ENCODE data around the gene LRGUK. TPM values are rescaled to one million over a fixed set of nuclear protein-coding genes. Genes with fewer than 3 reads are reported as not detected.

LRGUK gene
- polyA plus RNA-seq, 1 experiment, result 0.07 TPM

GRCh38 chr7:134113655-134114054, 13.5 kb upstream of the LRGUK start:
- no peak for DNase-seq (ENCODE audit: low read depth, low spot score)
- Histone ChIP-seq H3K9me3 (ENCODE audit: control insufficient read depth, insufficient read depth, low read length) (no peaks in the 10 kb centered on the region), H3K27me3 (ENCODE audit: control insufficient read depth, insufficient read depth, low read length) (no peaks in the 10 kb centered on the region), H3K27ac (ENCODE audit: low read depth, low read length) (no peak overlapping the region), H3K4me3 (ENCODE audit: low read depth, low read length) (no peak overlapping the region)
- ChIA-PET POLR2A (no interaction called here), CTCF (interaction anchor here (1.9 kb wide), 1 partner anchor 27 kb away, joined by 8 read pairs; no protein-coding TSS in a partner anchor)
- TF ChIP-seq, protein P1, sequence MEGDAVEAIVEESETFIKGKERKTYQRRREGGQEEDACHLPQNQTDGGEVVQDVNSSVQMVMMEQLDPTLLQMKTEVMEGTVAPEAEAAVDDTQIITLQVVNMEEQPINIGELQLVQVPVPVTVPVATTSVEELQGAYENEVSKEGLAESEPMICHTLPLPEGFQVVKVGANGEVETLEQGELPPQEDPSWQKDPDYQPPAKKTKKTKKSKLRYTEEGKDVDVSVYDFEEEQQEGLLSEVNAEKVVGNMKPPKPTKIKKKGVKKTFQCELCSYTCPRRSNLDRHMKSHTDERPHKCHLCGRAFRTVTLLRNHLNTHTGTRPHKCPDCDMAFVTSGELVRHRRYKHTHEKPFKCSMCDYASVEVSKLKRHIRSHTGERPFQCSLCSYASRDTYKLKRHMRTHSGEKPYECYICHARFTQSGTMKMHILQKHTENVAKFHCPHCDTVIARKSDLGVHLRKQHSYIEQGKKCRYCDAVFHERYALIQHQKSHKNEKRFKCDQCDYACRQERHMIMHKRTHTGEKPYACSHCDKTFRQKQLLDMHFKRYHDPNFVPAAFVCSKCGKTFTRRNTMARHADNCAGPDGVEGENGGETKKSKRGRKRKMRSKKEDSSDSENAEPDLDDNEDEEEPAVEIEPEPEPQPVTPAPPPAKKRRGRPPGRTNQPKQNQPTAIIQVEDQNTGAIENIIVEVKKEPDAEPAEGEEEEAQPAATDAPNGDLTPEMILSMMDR (IDR thresholded peaks at IDR 0.05; ENCODE audit: low read depth, low read length), result no peak

DNA sequence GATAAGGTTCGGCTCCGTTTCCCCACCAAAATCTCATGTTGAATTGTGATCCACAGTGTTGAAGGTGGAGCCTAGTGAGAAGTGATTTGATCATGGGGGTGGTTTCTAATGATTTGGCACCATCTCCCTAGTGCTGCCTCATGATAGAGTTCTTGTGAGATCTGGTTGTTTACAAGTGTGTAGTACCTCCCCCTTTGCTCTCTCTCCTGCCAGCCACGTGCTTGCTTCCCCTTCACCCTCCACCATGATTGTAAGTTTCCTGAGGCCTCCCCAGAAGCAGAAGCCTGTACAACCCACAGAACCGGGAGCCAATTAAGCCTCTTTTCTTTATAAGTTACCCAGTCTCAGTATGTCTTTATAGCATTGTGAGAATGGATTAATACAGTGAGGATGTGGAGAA, 12.1 kb upstream of the LRGUK start:
- Histone ChIP-seq H3K4me3 (ENCODE audit: low read depth, low read length) (no peak overlapping the region), H3K27ac (ENCODE audit: low read depth, low read length) (no peak overlapping the region), H3K9me3 (ENCODE audit: control insufficient read depth, insufficient read depth, low read length) (no peaks in the 10 kb centered on the region), H3K27me3 (ENCODE audit: control insufficient read depth, insufficient read depth, low read length) (no peaks in the 10 kb centered on the region)
- ChIA-PET POLR2A (no interaction called here), CTCF (interaction anchor here (0.7 kb wide), 1 partner anchor 1455 kb away, joined by 5 read pairs; no protein-coding TSS in a partner anchor)
- TF ChIP-seq, protein P1 (IDR thresholded peaks at IDR 0.05; ENCODE audit: low read depth, low read length), result no peak
- no peak for DNase-seq (ENCODE audit: low read depth, low spot score)

GRCh38 chr7:134120405-134120804, 6.7 kb upstream of the LRGUK start:
- H3K4me3 ChIP-seq (ENCODE audit: low read depth, low read length), result no peak overlapping the region
- H3K9me3 ChIP-seq (ENCODE audit: control insufficient read depth, insufficient read depth, low read length), result no peaks in the 10 kb centered on the region
- DNase-seq (ENCODE audit: low read depth, low spot score), result no peak
- TF ChIP-seq, protein P1 (IDR thresholded peaks at IDR 0.05; ENCODE audit: low read depth, low read length), result no peak
- ChIA-PET POLR2A (no interaction called here), CTCF (no interaction called here)
- no peaks in the 10 kb centered on the region for H3K27me3 ChIP-seq (ENCODE audit: control insufficient read depth, insufficient read depth, low read length)
- no peak overlapping the region for H3K27ac ChIP-seq (ENCODE audit: low read depth, low read length)

GRCh38 chr7:134121632-134122139, 5.5 kb upstream of the LRGUK start:
- Histone ChIP-seq H3K27ac (ENCODE audit: low read depth, low read length) (no peak overlapping the region), H3K9me3 (ENCODE audit: control insufficient read depth, insufficient read depth, low read length) (no peaks in the 10 kb centered on the region), H3K4me3 (ENCODE audit: low read depth, low read length) (no peak overlapping the region), H3K27me3 (ENCODE audit: control insufficient read depth, insufficient read depth, low read length) (no peaks in the 10 kb centered on the region)
- ChIA-PET POLR2A (no interaction called here), CTCF (interaction anchor here (1.0 kb wide), 1 partner anchor 20 kb away, joined by 3 read pairs; no protein-coding TSS in a partner anchor)
- no peak for DNase-seq (ENCODE audit: low read depth, low spot score)
- TF ChIP-seq, protein P1 (IDR thresholded peaks at IDR 0.05; ENCODE audit: low read depth, low read length), result no peak

- TF ChIP-seq, protein P1 (IDR thresholded peaks at IDR 0.05; ENCODE audit: low read depth, low read length), result no peak
- no peak for DNase-seq (ENCODE audit: low read depth, low spot score)
- Histone ChIP-seq H3K27me3 (ENCODE audit: control insufficient read depth, insufficient read depth, low read length) (no peaks in the 10 kb centered on the region), H3K4me3 (ENCODE audit: low read depth, low read length) (no peak overlapping the region), H3K27ac (ENCODE audit: low read depth, low read length) (no peak overlapping the region), H3K9me3 (ENCODE audit: control insufficient read depth, insufficient read depth, low read length) (no peaks in the 10 kb centered on the region)
- ChIA-PET POLR2A (no interaction called here), CTCF (interaction anchor here (1.2 kb wide), 1 partner anchor 18 kb away, joined by 4 read pairs; no protein-coding TSS in a partner anchor)
These were observed 4.2 kb upstream of the LRGUK start for GRCh38 chr7:134122980-134123379.

Data from AG04450 (cell line).